Motor neuron (in vitro differentiated cells): ENCODE results near the gene BIN1. TPM values are rescaled to one million over a fixed set of nuclear protein-coding genes. Genes with fewer than 3 reads are reported as not detected.
"Not testable (repeated sequence)": the region's sequence is repeated elsewhere in the genome, so short reads cannot be mapped to it uniquely, and the experiment has no call there.

Experiments used
- ATAC-seq, 8 experiments: fragments of 200-7000 bp; cut with Tn5 transposase; replicated peaks in 6 of 8; 2 replicates each; pipeline ENCODE4 v1.8.0; 2021; ENCODE audit warnings: mild to moderate bottlenecking in 8 of 8, moderate library complexity in 8 of 8
- H3K27ac ChIP-seq, 2 donors: fragments of 250-450 bp; sonication (Bioruptor Pico); 2 replicates each; pipeline ENCODE4 v1.9.0; 2021; ENCODE audit warnings: antibody characterized with exemption in 2 of 2, mild to moderate bottlenecking in 2 of 2, moderate library complexity in 1 of 2
- H3K4me1 ChIP-seq, 2 donors: fragments of 250-450 bp; sonication (Bioruptor Pico); replicated peaks in 1 of 2; 2 replicates each; pipeline ENCODE4 v1.6.1; 2021; ENCODE audit warnings: antibody characterized with exemption in 2 of 2, mild to moderate bottlenecking in 2 of 2, moderate library complexity in 1 of 2
- H3K4me3 ChIP-seq, 5 donors: fragments of 250-450 bp; sonication (Bioruptor Pico); 2 replicates each; pipeline ENCODE4 v1.9.0; 2021; ENCODE audit warnings: antibody characterized with exemption in 5 of 5, mild to moderate bottlenecking in 5 of 5, moderate library complexity in 4 of 5
- WGBS, 10 experiments: fragments of 450-650 bp; shearing (Covaris generic); methylation state at CpG; one replicate each; pipeline ENCODE4 v1.0.0; 2022; 5-methylcytosine and 5-hydroxymethylcytosine counted together
- in situ Hi-C, 9 experiments: fragments of 400-800 bp; cut with MboI; loops; one replicate each; pipeline ENCODE4 v1.15.0; 2021; ENCODE audit warnings: low sequenced_read_pairs in 9 of 9, low pct_unique_long_range_greater_than_20kb in 2 of 9; ENCODE audit not compliant: unreplicated experiment in 9 of 9
- total RNA-seq, 8 experiments: library from RNA; unstranded; fragments of 300-600 nt; gene quantifications; 2 replicates each; pipeline versions ENCODE4 v1.2.3 to v1.2.4, GENCODE V29; 2022

The BIN1 gene
- total RNA-seq, 8 experiments from 2014 or later = 44.7 to 107 (median 49.6) TPM

- Histone ChIP-seq H3K4me1 (no peaks in the 10 kb centered on the region), H3K4me3 (no peak overlapping the region), H3K27ac (no peak overlapping the region)
- 54 to 100% (median 100%) methylated on average over 1 of the region's 1 CpG; no CpG with 5 or more reads in 1 of the 10 experiments for WGBS, 10 experiments
- ATAC-seq = no peak
- in situ Hi-C loops = no loop called here
Observed at GRCh38 chr2:127125821-127126220, 18.9 kb upstream of the BIN1 start.

GRCh38 chr2:127124426-127124825 lies 17.5 kb upstream of the BIN1 start:
- in situ Hi-C loops = no loop called here
- no peaks in the 10 kb centered on the region for H3K4me1 ChIP-seq

GRCh38 chr2:127122361-127123027 lies 15.5 kb upstream of the BIN1 start:
- no peak overlapping the region for H3K27ac ChIP-seq

More at GRCh38 chr2:127124426-127124825, 17.5 kb upstream of the BIN1 start:
- no peak for ATAC-seq
- 75 to 100% (median 89%) methylated on average over 1 to 6 of the region's 8 CpGs; no CpG with 5 or more reads in 3 of the 10 experiments for WGBS, 10 experiments
- no peak overlapping the region for H3K4me3 ChIP-seq
- no peak overlapping the region for H3K27ac ChIP-seq

GRCh38 chr2:127121776-127122176 lies 14.8 kb upstream of the BIN1 start:
- H3K4me3 ChIP-seq = no peak overlapping the region
- H3K4me1 ChIP-seq = no peaks in the 10 kb centered on the region
- no peak overlapping the region for H3K27ac ChIP-seq
- in situ Hi-C loops = no loop called here
- WGBS, 10 experiments = 7 to 100% (median 90%) methylated on average over 1 to 3 of the region's 7 CpGs; no CpG with 5 or more reads in 7 of the 10 experiments
- peak in 3 of 8 experiments; percentile 91 to 97 (median 97) for ATAC-seq

More at GRCh38 chr2:127122361-127123027, 15.5 kb upstream of the BIN1 start:
- WGBS, 10 experiments = 70 to 100% (median 90%) methylated on average over 1 to 4 of the region's 10 CpGs; no CpG with 5 or more reads in 3 of the 10 experiments
- ATAC-seq = peak in 3 of 8 experiments; percentile 1 to 24 (median 1)
- H3K4me3 ChIP-seq = no peak overlapping the region
- in situ Hi-C loops = no loop called here
- no peaks in the 10 kb centered on the region for H3K4me1 ChIP-seq

- 0 to 100% (median 71%) methylated on average over 1 of the region's 1 CpG; no CpG with 5 or more reads in 5 of the 10 experiments for WGBS, 10 experiments
- peak in 3 of 8 experiments; percentile 48 to 65 (median 60) for ATAC-seq
- Histone ChIP-seq H3K27ac (no peak overlapping the region), H3K4me3 (no peak overlapping the region), H3K4me1 (no peaks in the 10 kb centered on the region)
- in situ Hi-C loops = no loop called here
Observed at GRCh38 chr2:127121353-127121752, 14.4 kb upstream of the BIN1 start.

DNA sequence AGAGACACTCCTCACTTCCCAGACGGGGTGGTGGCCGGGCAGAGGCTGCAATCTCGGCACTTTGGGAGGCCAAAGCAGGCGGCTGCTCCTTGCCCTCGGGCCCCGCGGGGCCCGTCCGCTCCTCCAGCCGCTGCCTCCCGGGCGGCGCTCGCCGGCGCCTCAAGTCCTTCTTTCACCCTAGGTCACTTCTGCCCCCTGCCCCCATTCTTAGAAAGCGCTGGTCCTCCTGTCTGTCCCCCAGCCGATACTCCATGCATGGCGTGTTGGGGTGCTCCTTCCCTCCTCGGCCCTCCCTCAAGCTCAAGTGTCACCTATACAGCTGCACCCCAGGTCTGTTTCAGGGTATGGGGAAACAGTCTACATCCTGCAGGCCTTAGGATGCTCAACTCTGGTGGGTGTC lies 13.5 kb upstream of the BIN1 start:
- ATAC-seq, in situ Hi-C loops, H3K4me3 ChIP-seq, H3K27ac ChIP-seq, H3K4me1 ChIP-seq: not testable (repeated sequence)
- 60 to 80% methylated on average over 1 to 2 of the region's 20 CpGs; no CpG with 5 or more reads in 8 of the 10 experiments for WGBS, 10 experiments

DNA sequence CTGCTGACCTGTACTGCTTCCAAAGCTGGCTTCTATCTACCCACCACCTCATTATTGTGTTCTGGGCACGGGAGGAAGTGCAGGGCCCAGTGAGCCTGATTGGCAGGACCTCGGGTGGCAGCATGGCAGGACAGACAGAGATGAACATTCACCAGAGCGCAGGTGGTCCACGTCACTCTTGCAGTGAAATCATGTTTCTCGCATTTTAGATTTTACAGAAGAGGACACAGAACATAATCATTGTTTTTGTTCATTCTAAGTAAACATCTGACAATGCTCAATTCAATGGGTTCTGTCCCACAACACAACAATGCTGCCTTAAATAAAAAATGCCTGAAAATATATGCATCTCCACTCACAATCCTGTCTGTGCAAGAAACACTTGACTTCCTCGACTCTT lies 11.5 kb upstream of the BIN1 start:
- in situ Hi-C loops = no loop called here
- 62 to 100% (median 93%) methylated on average over 2 to 5 of the region's 6 CpGs; no CpG with 5 or more reads in 1 of the 10 experiments for WGBS, 10 experiments
- no peaks in the 10 kb centered on the region for H3K4me1 ChIP-seq
- H3K27ac ChIP-seq = no peak overlapping the region
- ATAC-seq = no peak
- no peak overlapping the region for H3K4me3 ChIP-seq

DNA sequence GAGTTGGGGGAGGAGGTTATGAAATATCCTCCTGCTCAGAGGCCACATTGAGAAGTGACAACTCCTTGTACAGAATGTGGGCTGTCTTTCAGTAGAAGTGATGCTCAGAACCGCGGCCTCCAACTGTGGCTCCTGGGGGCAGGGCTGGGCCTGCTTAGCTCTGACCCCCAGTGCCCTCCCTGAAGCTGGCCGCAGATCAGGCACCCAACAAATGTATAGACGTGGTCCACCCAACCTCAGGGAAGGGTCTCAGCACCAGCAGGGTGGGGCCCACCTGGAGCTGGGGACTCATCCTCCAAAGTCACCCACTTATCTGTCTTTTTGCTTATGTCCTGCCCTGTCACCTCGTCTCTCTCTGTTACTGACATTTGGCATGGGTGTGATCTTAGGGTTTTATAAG lies 11.1 kb upstream of the BIN1 start:
- WGBS, 10 experiments = 96 to 100% methylated on average over 1 to 3 of the region's 5 CpGs; no CpG with 5 or more reads in 8 of the 10 experiments
- H3K4me1 ChIP-seq = no peaks in the 10 kb centered on the region
- in situ Hi-C loops = no loop called here
- ATAC-seq = no peak
- no peak overlapping the region for H3K4me3 ChIP-seq
- no peak overlapping the region for H3K27ac ChIP-seq

- no peaks in the 10 kb centered on the region for H3K4me1 ChIP-seq
- no peak overlapping the region for H3K4me3 ChIP-seq
- H3K27ac ChIP-seq = no peak overlapping the region
- WGBS, 10 experiments = 60 to 100% (median 90%) methylated on average over 1 to 5 of the region's 9 CpGs; no CpG with 5 or more reads in 2 of the 10 experiments
- in situ Hi-C loops = no loop called here
- ATAC-seq = no peak
Observed at GRCh38 chr2:127117603-127118002, 10.6 kb upstream of the BIN1 start.

DNA sequence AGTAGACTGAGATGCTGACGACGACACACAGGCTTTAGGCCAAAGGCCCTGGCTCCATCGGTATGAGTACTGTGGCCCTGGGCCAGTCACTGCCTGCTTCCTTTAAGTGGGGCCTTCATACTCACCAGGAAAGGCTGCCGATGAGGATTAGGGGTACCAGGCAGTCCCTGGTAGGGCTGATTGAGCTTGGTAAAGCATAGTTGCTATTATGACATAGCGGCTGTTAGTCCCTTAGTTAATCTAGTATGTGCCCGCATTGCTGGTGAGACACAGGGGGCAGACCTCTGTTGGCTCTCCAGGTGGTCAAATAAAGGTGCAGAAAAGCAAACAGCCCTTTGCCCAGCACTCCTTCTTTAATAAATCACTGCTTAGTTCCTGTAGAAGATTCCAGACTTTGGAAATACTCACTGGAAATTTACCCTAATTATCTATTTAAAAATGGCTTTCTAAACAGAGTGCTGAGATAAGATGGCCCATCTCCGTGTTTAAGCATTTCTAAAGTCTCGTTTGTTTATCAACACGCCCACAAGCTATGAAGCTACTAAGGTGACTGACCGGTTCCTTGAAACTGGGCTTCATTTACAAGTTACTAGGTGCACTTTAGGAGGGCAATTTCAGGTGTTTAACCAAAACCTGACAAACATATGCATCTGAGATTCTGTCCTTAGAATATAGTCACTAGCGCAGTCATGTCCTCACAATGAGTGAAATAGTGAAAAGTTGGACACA lies 8.7 kb upstream of the BIN1 start:
- Histone ChIP-seq H3K27ac (no peak overlapping the region), H3K4me3 (no peak overlapping the region), H3K4me1 (no peaks in the 10 kb centered on the region)
- 67 to 100% (median 89%) methylated on average over 1 to 10 of the region's 11 CpGs for WGBS, 10 experiments
- ATAC-seq = no peak
- in situ Hi-C loops = no loop called here

- in situ Hi-C loops = no loop called here
- H3K4me3 ChIP-seq = no peak overlapping the region
- WGBS, 10 experiments = 25 to 93% (median 72%) methylated on average over 1 to 6 of the region's 6 CpGs
- H3K27ac ChIP-seq = no peak overlapping the region
- peaks cover 2 to 20% of the 10 kb centered on the region in 2 donors for H3K4me1 ChIP-seq
- ATAC-seq = no peak
Observed at GRCh38 chr2:127110985-127111384, 4.0 kb upstream of the BIN1 start.

GRCh38 chr2:127108090-127108523 lies 1.2 kb upstream of the BIN1 start:
- Histone ChIP-seq H3K4me3 (peak overlapping the region; percentile 47 to 72 (median 56)), H3K4me1 (peaks cover 11 to 27% of the 10 kb centered on the region in 2 donors), H3K27ac (no peak overlapping the region)
- 68 to 100% (median 84%) methylated on average over 2 to 5 of the region's 11 CpGs; no CpG with 5 or more reads in 4 of the 10 experiments for WGBS, 10 experiments
- no peak for ATAC-seq
- in situ Hi-C loops = no loop called here

DNA sequence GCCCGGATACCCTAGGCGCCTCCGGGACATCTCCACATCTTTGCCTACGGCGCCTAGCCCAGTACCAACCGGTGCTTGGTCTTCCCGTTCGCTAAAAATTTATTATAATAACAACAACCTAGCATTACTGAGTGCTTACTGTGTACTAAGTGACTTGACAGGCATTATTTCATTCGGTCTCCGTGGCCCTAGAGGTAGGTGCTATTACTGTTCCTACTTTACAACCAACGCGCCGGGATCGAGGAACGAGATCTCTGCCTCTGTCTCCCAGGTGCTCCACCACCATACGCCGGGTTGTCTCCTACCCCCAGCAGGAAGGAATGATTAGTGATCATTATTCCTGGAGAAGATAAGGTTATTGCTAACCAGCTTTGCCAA lies 657 bp upstream of the BIN1 start:
- ATAC-seq = peak in 1 of 8 experiments; percentile 5
- 8 to 50% (median 22%) methylated on average over 1 to 13 of the region's 17 CpGs for WGBS, 10 experiments

More for the DNA sequence above, 657 bp upstream of the BIN1 start:
- in situ Hi-C loops = no loop called here
- Histone ChIP-seq H3K4me3 (peak overlapping the region; percentile 47 to 72 (median 56)), H3K27ac (peak overlapping the region; percentile 36 to 74), H3K4me1 (peaks cover 11 to 27% of the 10 kb centered on the region in 2 donors)
